Caki2 (cell line): Measurements from ENCODE around the gene BSX. TPM values are rescaled to one million over a fixed set of nuclear protein-coding genes. Genes with fewer than 3 reads are reported as not detected.
A peak's percentile ranks its signal among the peaks of the same experiment; 100 is the strongest.

Source experiments
- DNase-seq: peaks from one replicate; pipeline ENCODE4 v3.0.0-alpha.2; 2015; ENCODE audit warnings: low read depth
- in situ Hi-C: cut with HindIII; loops from 2 replicates; pipeline ENCODE4 v1.10.0; 2016; ENCODE audit warnings: low sequenced_read_pairs, low pct_unique_long_range_greater_than_20kb, mixed read lengths
- total RNA-seq: library from RNA; depleted of rRNA; stranded (reverse); fragments of >200 nt; shearing (Covaris generic); gene quantifications from 2 replicates; pipeline ENCODE4 v1.2.3, GENCODE V29; 2014; ENCODE audit warnings: low replicate concordance; rRNA removed

Gene BSX
- not detected in 2 replicates for total RNA-seq

GRCh38 chr11:122981388-122982264 is at the start of gene BSX:
Gene BSX (minus strand): TSS chr11:122981834. CDS start chr11:122981671, 163 bp downstream.
- DNase-seq: peak; percentile 64
- in situ Hi-C loops: no loop called here

GRCh38 chr11:123030517-123030916 is 48.9 kb upstream of the BSX start:
- no peak for DNase-seq
- in situ Hi-C loops: no loop called here

- in situ Hi-C loops: no loop called here
- DNase-seq: peak; percentile 19
Measured at GRCh38 chr11:123020968-123021367, 39.3 kb upstream of the BSX start.

GRCh38 chr11:123018702-123019101 is 37.1 kb upstream of the BSX start:
- DNase-seq: no peak
- in situ Hi-C loops: no loop called here

DNA sequence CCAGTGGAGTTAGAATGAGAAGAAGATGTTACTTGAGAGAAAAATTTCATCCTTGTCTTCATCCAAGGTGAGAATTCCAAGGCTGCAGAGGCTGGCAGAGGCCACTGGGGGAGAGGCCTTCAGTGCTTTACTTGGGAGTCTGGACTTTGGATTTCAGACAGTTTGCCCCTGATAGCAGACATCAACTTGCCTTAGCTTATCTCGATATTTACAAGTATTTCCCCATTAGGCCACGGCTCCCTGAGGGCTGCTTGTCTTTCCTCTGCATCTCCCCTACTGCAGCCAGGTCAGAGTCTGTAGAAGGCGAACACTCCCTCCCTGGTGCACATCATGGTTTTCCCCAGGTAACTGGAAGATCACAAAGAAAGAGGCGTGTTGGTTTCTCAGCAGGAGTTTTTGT is 29.9 kb upstream of the BSX start:
- in situ Hi-C loops: no loop called here
- no peak for DNase-seq

DNA sequence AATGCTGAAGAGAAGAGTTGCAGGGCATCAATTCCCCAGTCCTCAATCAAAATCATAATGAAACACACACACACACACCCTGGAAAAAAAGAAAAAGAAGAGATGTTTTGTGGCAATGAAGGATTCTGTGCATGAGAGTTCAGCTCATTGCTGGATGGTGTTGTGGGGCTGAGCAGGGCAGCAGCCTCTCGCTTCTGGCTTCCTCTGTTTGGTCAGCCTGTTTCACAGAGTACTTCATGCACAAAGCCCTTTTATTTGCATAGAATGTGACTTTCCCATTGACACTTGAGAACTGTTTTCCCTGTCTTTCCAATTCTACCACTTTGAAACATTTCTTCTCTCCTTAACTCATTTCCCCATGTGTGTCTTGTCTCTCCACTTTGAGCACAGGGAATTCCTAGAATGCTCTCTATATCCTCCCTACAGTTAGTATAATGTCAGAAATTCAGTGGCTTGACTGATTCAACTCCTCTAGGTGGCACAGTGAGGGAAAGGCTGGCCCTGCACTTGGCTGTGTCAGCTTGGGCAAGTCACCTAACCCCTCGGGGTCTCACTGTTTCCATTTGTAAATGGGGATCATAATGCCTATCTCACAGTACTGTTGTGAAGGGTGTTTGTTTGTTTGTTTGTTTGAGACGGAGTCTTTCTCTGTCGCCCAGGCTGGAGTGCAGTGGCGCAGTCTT is 25.4 kb upstream of the BSX start:
- no peak for DNase-seq
- in situ Hi-C loops: no loop called here

- no peak for DNase-seq
- in situ Hi-C loops: no loop called here
Measured at GRCh38 chr11:123000721-123001120, 19.1 kb upstream of the BSX start.

GRCh38 chr11:122998727-122999366 is 17.2 kb upstream of the BSX start:
- DNase-seq: no peak
- in situ Hi-C loops: no loop called here

- in situ Hi-C loops: no loop called here
- no peak for DNase-seq
Measured at GRCh38 chr11:122995526-122995925, 13.9 kb upstream of the BSX start.

DNA sequence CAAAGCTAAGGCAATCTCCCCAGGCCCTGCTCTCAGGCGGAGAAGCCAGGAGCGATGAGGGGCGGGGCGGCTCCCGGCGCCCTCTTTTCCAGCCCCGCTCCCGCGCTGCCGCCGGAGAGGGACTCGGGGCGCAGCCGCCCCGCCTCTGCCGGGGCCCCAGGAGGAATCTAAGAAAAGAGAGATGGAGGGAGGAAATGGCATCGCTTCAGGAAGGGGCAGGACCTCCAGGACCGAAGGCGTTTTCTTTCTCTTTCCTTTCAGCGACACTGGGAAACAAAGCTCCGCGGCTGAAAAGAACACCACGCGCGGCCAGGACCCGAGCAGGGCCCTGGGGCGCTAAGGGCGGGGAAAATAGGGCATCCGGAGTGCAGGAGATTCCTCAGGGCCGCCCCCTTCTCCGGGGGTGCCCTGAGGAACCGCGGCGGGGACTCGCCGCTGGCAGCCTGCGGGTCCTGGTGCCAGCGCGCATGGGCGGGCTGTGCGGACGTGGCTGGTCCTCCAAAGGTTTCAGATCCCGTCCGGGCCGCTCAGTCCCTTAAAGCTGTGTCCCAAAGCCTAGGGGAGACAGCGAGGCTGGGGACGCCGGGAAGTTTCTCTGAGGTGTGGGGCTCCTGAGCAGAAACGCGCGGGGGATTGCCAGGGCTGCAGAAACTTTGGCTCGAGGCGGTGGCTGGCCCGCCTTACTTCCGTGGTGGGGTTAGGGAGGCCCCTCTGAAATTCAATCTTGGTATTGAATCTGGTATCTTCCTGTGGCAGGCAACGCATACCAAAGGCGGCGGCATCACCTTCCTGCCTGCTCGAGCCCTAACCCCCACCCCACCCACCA is 2.8 kb upstream of the BSX start:
- in situ Hi-C loops: no loop called here
- DNase-seq: no peak

- DNase-seq: no peak
- in situ Hi-C loops: no loop called here
Measured at GRCh38 chr11:122983438-122984185, 2.0 kb upstream of the BSX start.

- in situ Hi-C loops: no loop called here
Measured at GRCh38 chr11:122979815-122980595, 1.6 kb downstream of the BSX start.

DNA sequence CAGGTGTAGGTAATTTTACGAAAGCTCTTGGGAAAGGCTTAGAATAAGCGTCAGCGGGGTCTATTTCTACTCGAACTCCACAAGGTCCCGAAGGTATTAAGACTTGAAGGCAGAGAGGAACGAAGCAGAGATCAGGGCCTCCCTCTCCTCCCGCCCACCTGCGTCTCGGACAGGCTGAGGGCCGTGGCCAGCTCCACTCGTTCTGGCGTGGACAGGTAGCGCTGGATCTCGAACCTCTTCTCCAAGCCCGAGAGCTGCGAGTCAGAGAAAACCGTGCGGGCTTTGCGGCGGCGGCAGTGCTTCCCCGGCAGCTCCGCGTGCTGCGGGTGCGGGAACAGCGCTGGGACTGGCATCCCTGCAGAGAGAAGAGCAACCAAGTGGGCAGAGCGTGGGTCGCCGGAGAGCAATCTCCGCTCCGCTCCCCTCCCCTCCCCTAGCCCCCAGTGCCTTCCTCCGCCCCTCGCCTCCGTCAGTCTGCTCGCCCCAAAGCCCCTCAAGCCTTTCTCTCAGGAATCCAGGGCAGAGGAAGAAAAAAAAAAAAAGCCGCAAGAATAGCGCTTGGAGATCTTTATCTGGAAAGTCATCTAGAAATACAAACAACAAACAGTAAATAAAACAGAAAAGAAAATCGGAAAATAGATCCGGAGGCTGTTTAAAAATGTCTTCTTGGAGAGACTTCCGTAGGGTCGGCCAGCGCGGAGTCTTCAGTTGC is 2.4 kb downstream of the BSX start:
- no peak for DNase-seq
- in situ Hi-C loops: no loop called here

More at GRCh38 chr11:122979815-122980595, 1.6 kb downstream of the BSX start:
- no peak for DNase-seq

DNA sequence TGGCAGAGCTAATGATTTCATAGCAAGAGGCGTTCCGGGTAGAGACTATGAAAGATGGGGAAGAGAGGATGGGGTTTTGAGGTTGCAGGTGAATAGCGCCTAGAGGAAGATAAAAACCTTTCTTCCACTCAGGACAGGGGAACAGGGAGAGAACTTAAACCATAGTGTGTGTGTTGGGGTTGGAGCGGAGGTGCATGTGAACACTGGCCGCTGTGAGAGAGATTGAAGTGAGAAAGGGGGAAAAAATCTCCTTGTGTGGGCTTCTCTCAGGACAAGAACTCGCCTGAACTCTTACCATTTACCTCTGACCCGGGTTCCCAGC is 3.4 kb downstream of the BSX start:
- in situ Hi-C loops: no loop called here
- no peak for DNase-seq

- in situ Hi-C loops: no loop called here
- no peak for DNase-seq
Measured at GRCh38 chr11:122977470-122978298, 4.0 kb downstream of the BSX start.
